ENCODE results near the gene OR4D2. TPM values are rescaled to one million over a fixed set of nuclear protein-coding genes. Genes with fewer than 3 reads are reported as not detected.
A peak's percentile ranks its signal among the peaks of the same experiment; 100 is the strongest.

The OR4D2 gene
- total RNA-seq, 1 donor from 2014 or later, result not detected

DNA sequence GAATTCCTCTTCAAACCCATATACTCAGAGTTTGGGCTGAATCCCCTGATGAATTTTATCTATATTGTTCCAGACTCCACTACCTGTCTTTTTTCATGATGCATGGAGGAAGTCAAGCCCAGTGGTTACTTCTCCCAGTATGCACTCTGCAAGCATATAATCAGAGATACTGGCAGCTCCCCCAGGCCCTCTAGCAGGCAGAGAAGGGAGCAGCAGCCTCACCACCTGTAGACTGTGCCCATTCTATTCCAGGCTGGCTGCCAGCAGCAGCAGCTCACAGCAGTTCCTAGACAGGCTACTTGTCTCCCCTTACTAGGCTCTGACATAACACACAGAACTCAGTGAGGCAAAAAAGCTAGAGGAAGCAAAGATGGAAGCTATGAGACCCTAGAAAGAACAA lies 48.9 kb downstream of the OR4D2 start:
- no peak for FAIRE-seq
- Mint-ChIP-seq H3K9me3 (ENCODE audit: unreplicated experiment) (no peaks in the 10 kb centered on the region), H3K4me3 (ENCODE audit: unreplicated experiment) (no peak overlapping the region), H3K27ac (ENCODE audit: unreplicated experiment) (no peak overlapping the region), H3K36me3 (ENCODE audit: low read depth, unreplicated experiment) (peaks cover 4% of the 10 kb centered on the region), H3K4me1 (ENCODE audit: low read depth, unreplicated experiment) (peaks cover 3% of the 10 kb centered on the region), H3K27me3 (ENCODE audit: low read depth, unreplicated experiment) (no peaks in the 10 kb centered on the region)
- Histone ChIP-seq H3K27me3 (ENCODE audit: insufficient read depth, low read length) (no peaks in the 10 kb centered on the region), H2AFZ (ENCODE audit: low read depth, low read length) (no peak overlapping the region), H3K79me2 (ENCODE audit: insufficient read depth, low read length) (no peaks in the 10 kb centered on the region), H4K20me1 (ENCODE audit: insufficient read depth, low read length) (no peaks in the 10 kb centered on the region), H3K36me3 (ENCODE audit: insufficient read depth, low read length) (peaks cover 7% of the 10 kb centered on the region), H3K9me3 (ENCODE audit: insufficient read depth, low read depth, low read length) (no peaks in the 10 kb centered on the region), H3K9ac (ENCODE audit: low read length) (no peak overlapping the region), H3K4me3 (ENCODE audit: insufficient read depth, low read depth, low read length) (no peak overlapping the region), H3K4me1 (ENCODE audit: insufficient read depth, low read length) (peaks cover 7% of the 10 kb centered on the region), H3K4me2 (ENCODE audit: low read length) (no peak overlapping the region), H3K27ac (ENCODE audit: low read depth, low read length) (no peak overlapping the region)
- DNase-seq (ENCODE audit: low read depth), result no peak
- TF ChIP-seq, protein P1, sequence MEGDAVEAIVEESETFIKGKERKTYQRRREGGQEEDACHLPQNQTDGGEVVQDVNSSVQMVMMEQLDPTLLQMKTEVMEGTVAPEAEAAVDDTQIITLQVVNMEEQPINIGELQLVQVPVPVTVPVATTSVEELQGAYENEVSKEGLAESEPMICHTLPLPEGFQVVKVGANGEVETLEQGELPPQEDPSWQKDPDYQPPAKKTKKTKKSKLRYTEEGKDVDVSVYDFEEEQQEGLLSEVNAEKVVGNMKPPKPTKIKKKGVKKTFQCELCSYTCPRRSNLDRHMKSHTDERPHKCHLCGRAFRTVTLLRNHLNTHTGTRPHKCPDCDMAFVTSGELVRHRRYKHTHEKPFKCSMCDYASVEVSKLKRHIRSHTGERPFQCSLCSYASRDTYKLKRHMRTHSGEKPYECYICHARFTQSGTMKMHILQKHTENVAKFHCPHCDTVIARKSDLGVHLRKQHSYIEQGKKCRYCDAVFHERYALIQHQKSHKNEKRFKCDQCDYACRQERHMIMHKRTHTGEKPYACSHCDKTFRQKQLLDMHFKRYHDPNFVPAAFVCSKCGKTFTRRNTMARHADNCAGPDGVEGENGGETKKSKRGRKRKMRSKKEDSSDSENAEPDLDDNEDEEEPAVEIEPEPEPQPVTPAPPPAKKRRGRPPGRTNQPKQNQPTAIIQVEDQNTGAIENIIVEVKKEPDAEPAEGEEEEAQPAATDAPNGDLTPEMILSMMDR (IDR thresholded peaks at IDR 0.05; ENCODE audit: insufficient read depth, low read depth, low read length), result no peak
- TF ChIP-seq EZH2 (IDR thresholded peaks at IDR 0.05; ENCODE audit: insufficient read depth, low read length), result no peak

- H4K20me1 ChIP-seq (ENCODE audit: insufficient read depth, low read length), result no peaks in the 10 kb centered on the region
- Mint-ChIP-seq H3K27ac (ENCODE audit: unreplicated experiment) (no peak overlapping the region), H3K4me3 (ENCODE audit: unreplicated experiment) (peak overlapping the region; percentile 67), H3K36me3 (ENCODE audit: low read depth, unreplicated experiment) (peaks cover 2% of the 10 kb centered on the region), H3K4me1 (ENCODE audit: low read depth, unreplicated experiment) (peaks cover 3% of the 10 kb centered on the region), H3K9me3 (ENCODE audit: unreplicated experiment) (no peaks in the 10 kb centered on the region), H3K27me3 (ENCODE audit: low read depth, unreplicated experiment) (no peaks in the 10 kb centered on the region)
- no peak for FAIRE-seq
- no peaks in the 10 kb centered on the region for H3K79me2 ChIP-seq (ENCODE audit: insufficient read depth, low read length)
- no peaks in the 10 kb centered on the region for H3K27me3 ChIP-seq (ENCODE audit: insufficient read depth, low read length)
- H3K9me3 ChIP-seq (ENCODE audit: insufficient read depth, low read depth, low read length), result no peaks in the 10 kb centered on the region
- no peaks in the 10 kb centered on the region for H3K36me3 ChIP-seq (ENCODE audit: insufficient read depth, low read length)
- peaks cover 7% of the 10 kb centered on the region for H3K4me1 ChIP-seq (ENCODE audit: insufficient read depth, low read length)
- H3K9ac ChIP-seq (ENCODE audit: low read length), result no peak overlapping the region
- H3K4me2 ChIP-seq (ENCODE audit: low read length), result no peak overlapping the region
- no peak for DNase-seq (ENCODE audit: low read depth)
- no peak overlapping the region for H3K4me3 ChIP-seq (ENCODE audit: insufficient read depth, low read depth, low read length)
- no peak overlapping the region for H2AFZ ChIP-seq (ENCODE audit: low read depth, low read length)
- H3K27ac ChIP-seq (ENCODE audit: low read depth, low read length), result no peak overlapping the region
- TF ChIP-seq, protein P1 (IDR thresholded peaks at IDR 0.05; ENCODE audit: insufficient read depth, low read depth, low read length), result no peak
- TF ChIP-seq EZH2 (IDR thresholded peaks at IDR 0.05; ENCODE audit: insufficient read depth, low read length), result no peak
These were observed 51.0 kb downstream of the OR4D2 start for GRCh38 chr17:58217766-58218165.

DNA sequence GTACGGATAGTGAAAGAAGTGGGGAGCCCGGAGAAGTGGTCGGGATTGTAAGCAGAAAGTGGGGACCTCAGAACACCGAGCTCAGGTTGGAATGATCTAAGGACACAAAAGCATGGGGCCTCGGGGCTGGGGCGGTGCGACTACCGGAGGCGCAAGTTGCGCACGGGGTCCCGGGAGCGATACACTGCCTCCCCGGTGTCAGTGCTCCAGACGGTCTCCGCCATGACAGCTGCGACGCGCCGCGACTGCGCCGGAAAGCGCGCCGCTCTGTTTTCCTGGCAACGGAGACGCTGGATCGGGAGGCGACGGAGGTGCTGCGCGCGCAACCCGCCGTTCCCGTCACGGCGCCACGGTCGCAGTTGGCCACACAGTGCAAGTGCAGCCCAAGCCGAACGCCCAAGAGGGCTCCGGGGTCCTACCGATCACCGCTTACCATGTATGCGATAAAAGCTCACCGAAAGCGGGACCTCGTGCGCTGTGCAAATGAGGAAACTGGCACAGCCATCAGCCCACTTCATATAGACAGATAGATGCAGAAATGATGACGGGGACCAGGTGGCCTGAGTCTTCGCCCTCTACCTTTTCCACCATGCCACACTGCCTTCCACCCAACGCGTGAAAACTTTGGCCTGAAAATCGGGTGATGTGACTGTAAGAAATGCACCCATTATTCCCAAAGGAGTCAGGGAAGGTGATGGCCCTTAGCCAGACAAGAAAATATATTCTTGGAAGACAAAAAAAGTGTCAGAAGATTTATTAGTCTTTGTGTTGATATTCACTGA lies 52.4 kb downstream of the OR4D2 start, which contains the start of gene MKS1:
Gene MKS1 (minus strand): TSS at position 249 of the 782 bp plus-strand sequence. CDS start 25 bp downstream, at position 224.
- DNase-seq (ENCODE audit: low read depth), result peak; percentile 67
- Histone ChIP-seq H3K36me3 (ENCODE audit: insufficient read depth, low read length) (no peaks in the 10 kb centered on the region), H4K20me1 (ENCODE audit: insufficient read depth, low read length) (no peaks in the 10 kb centered on the region), H3K79me2 (ENCODE audit: insufficient read depth, low read length) (no peaks in the 10 kb centered on the region), H3K9me3 (ENCODE audit: insufficient read depth, low read depth, low read length) (no peaks in the 10 kb centered on the region), H2AFZ (ENCODE audit: low read depth, low read length) (peak within 1 kb of the TSS; percentile 99), H3K27me3 (ENCODE audit: insufficient read depth, low read length) (no peaks in the 10 kb centered on the region), H3K27ac (ENCODE audit: low read depth, low read length) (peak within 1 kb of the TSS; percentile 82), H3K4me1 (ENCODE audit: insufficient read depth, low read length) (peaks cover 10% of the 10 kb centered on the region), H3K4me2 (ENCODE audit: low read length) (peak within 1 kb of the TSS; percentile 99), H3K9ac (ENCODE audit: low read length) (peak within 1 kb of the TSS; percentile 93), H3K4me3 (ENCODE audit: insufficient read depth, low read depth, low read length) (peak within 1 kb of the TSS; percentile 96)
- Mint-ChIP-seq H3K9me3 (ENCODE audit: unreplicated experiment) (no peaks in the 10 kb centered on the region), H3K27ac (ENCODE audit: unreplicated experiment) (peak within 1 kb of the TSS; percentile 89), H3K4me3 (ENCODE audit: unreplicated experiment) (peak within 1 kb of the TSS; percentile 91), H3K27me3 (ENCODE audit: low read depth, unreplicated experiment) (no peaks in the 10 kb centered on the region), H3K4me1 (ENCODE audit: low read depth, unreplicated experiment) (peaks cover 5% of the 10 kb centered on the region), H3K36me3 (ENCODE audit: low read depth, unreplicated experiment) (no peaks in the 10 kb centered on the region)
- peak; percentile 26 for FAIRE-seq
- TF ChIP-seq, protein P1 (IDR thresholded peaks at IDR 0.05; ENCODE audit: insufficient read depth, low read depth, low read length), result peak; percentile 42
- no peak for TF ChIP-seq EZH2 (IDR thresholded peaks at IDR 0.05; ENCODE audit: insufficient read depth, low read length)

Data from astrocyte (in vitro differentiated cells and primary cell).